Epithelial cell of proximal tubule (primary cell): ENCODE measurements around the gene COQ4. TPM values are rescaled to one million over a fixed set of nuclear protein-coding genes. Genes with fewer than 3 reads are reported as not detected.
"Not testable (repeated sequence)": the region's sequence is repeated elsewhere in the genome, so short reads cannot be mapped to it uniquely, and the experiment has no call there.

Experiments used
- DNase-seq: peaks from one replicate; pipeline ENCODE4 v3.0.0-alpha.2; 2011; ENCODE audit warnings: low read depth
- H3K4me3 ChIP-seq: 2 replicates; pipeline ENCODE4 v1.5.1; 2011; ENCODE audit warnings: low read depth, mild to moderate bottlenecking, low read length
- CTCF ChIP-seq: conservative IDR thresholded peaks from 2 replicates; pipeline ENCODE4 v1.5.1; 2012; ENCODE audit warnings: low read depth, mild to moderate bottlenecking, low read length
- total RNA-seq: library from RNA; depleted of rRNA; stranded (reverse); fragments of >200 nt; gene quantifications from 2 replicates; pipeline ENCODE4 v1.2.3, GENCODE V29; 2015

Gene COQ4
- total RNA-seq: 54.2 and 68.8 TPM in 2 replicates

GRCh38 chr9:128322404-128323211, at the start of gene COQ4, which contains the start of gene TRUB2:
TSS of gene COQ4 (plus strand) at chr9:128322839. CDS start at chr9:128322859, 20 bp downstream.
TSS of gene TRUB2 (minus strand) at chr9:128322447. CDS start at chr9:128322408, 39 bp downstream.
- DNase-seq: peak; percentile 71
- peak within 1 kb of the TSS; percentile 100 for H3K4me3 ChIP-seq
- TF ChIP-seq CTCF: no peak

GRCh38 chr9:128274245-128274644, 48.4 kb upstream of the COQ4 start:
- peak overlapping the region; percentile 100 for H3K4me3 ChIP-seq
- TF ChIP-seq CTCF: no peak

GRCh38 chr9:128275198-128276007, 47.2 kb upstream of the COQ4 start, which contains the start of gene GOLGA2:
TSS of gene GOLGA2 (minus strand) at chr9:128276007. CDS start at chr9:128275976, 31 bp downstream.
- H3K4me3 ChIP-seq: peak within 1 kb of the TSS; percentile 100
- no peak for DNase-seq
- TF ChIP-seq CTCF: no peak

More at GRCh38 chr9:128274245-128274644, 48.4 kb upstream of the COQ4 start:
- DNase-seq: no peak

- H3K4me3 ChIP-seq: peak within 1 kb of the TSS; percentile 100
- no peak for TF ChIP-seq CTCF
- DNase-seq: peak; percentile 79
These were observed 46.5 kb upstream of the COQ4 start, which contains the start of gene SWI5 for GRCh38 chr9:128276008-128276573. TSS of gene SWI5 (plus strand) at chr9:128276276.

GRCh38 chr9:128276574-128277270, 45.9 kb upstream of the COQ4 start:
- no peak for DNase-seq
- no peak for TF ChIP-seq CTCF
- H3K4me3 ChIP-seq: peak overlapping the region; percentile 100

GRCh38 chr9:128279088-128280073, 43.3 kb upstream of the COQ4 start:
- not testable (repeated sequence) for H3K4me3 ChIP-seq, DNase-seq
